HepG2 (cell line): ENCODE measurements around the gene IQCH.

Experiments used
- CTCF ChIP-seq: sonication (generic); formaldehyde crosslinking; IDR thresholded peaks from 2 replicates; pipeline ENCODE4 v1.5.0; 2020; ENCODE audit warnings: mild to moderate bottlenecking, missing genetic modification reagents, moderate library complexity
- DNMT3B ChIP-seq: conservative IDR thresholded peaks from 2 replicates; pipeline ENCODE4 v1.6.1; 2016; ENCODE audit warnings: missing biosample characterization, control low read depth
- HNRNPK ChIP-seq: fragments of 200-400 bp; formaldehyde crosslinking; IDR thresholded peaks from 2 replicates; pipeline ENCODE4 v1.6.1; 2018; ENCODE audit warnings: low read length, low read depth, moderate library complexity, mild to moderate bottlenecking; ENCODE audit not compliant: poor library complexity, severe bottlenecking
- IRF1 ChIP-seq: sonication (generic); formaldehyde crosslinking; IDR thresholded peaks from 2 replicates; pipeline ENCODE4 v1.4.0; 2020; ENCODE audit warnings: low read depth, mild to moderate bottlenecking, missing genetic modification reagents
- MBNL3 ChIP-seq: fragments of 250-450 bp; sonication (Bioruptor Pico); conservative IDR thresholded peaks from 2 replicates; pipeline ENCODE4 v1.8.0; 2022; ENCODE audit warnings: mild to moderate bottlenecking, inconsistent platforms
- MYC ChIP-seq: sonication (generic); formaldehyde crosslinking; IDR thresholded peaks from 2 replicates; pipeline ENCODE4 v1.9.0; 2021; ENCODE audit warnings: missing genetic modification reagents, borderline replicate concordance
- NFAT5 ChIP-seq: sonication (generic); formaldehyde crosslinking; IDR thresholded peaks from 2 replicates; pipeline ENCODE4 v1.4.0; 2020; ENCODE audit warnings: missing genetic modification reagents
- ZIK1 ChIP-seq: sonication (generic); formaldehyde crosslinking; IDR thresholded peaks from 2 replicates; pipeline ENCODE4 v1.5.0; 2020; ENCODE audit warnings: mild to moderate bottlenecking, low read depth, missing genetic modification reagents, borderline replicate concordance
- ZNF616 ChIP-seq: sonication (generic); formaldehyde crosslinking; IDR thresholded peaks from 2 replicates; pipeline ENCODE4 v1.5.0; 2020; ENCODE audit warnings: low read depth, mild to moderate bottlenecking, missing genetic modification reagents
- ZSCAN21 ChIP-seq: sonication (generic); formaldehyde crosslinking; IDR thresholded peaks from 2 replicates; pipeline ENCODE4 v1.8.0; 2022; ENCODE audit warnings: mild to moderate bottlenecking, missing genetic modification reagents, moderate library complexity, borderline replicate concordance
- TF ChIP-seq, protein P1 (sequence below): sonication (generic); formaldehyde crosslinking; IDR thresholded peaks from 2 replicates; pipeline ENCODE4 v1.8.0; 2022; ENCODE audit warnings: missing genetic modification reagents, mild to moderate bottlenecking, borderline replicate concordance
- TF ChIP-seq, protein P2 (sequence below), 2 experiments: sonication (generic) in 1 of 2; formaldehyde crosslinking in 1 of 2; IDR thresholded peaks; 2 replicates each; pipeline versions ENCODE4 v1.5.1 to v1.6.1; 2011 to 2020; ENCODE audit warnings: borderline replicate concordance in 1 of 2, low read depth in 1 of 2, low read length in 1 of 2, mild to moderate bottlenecking in 1 of 2, missing genetic modification reagents in 1 of 2, moderate library complexity in 1 of 2

- TF ChIP-seq MBNL3 (no peak), NFAT5 (CRISPR knock-in tag) (no peak), IRF1 (CRISPR knock-in tag) (no peak), CTCF (no peak), ZNF616 (no peak), MYC (CRISPR knock-in tag) (no peak), DNMT3B (no peak), ZIK1 (CRISPR knock-in tag) (no peak), ZSCAN21 (CRISPR knock-in tag) (no peak), HNRNPK (no peak)
- TF ChIP-seq, protein P1, sequence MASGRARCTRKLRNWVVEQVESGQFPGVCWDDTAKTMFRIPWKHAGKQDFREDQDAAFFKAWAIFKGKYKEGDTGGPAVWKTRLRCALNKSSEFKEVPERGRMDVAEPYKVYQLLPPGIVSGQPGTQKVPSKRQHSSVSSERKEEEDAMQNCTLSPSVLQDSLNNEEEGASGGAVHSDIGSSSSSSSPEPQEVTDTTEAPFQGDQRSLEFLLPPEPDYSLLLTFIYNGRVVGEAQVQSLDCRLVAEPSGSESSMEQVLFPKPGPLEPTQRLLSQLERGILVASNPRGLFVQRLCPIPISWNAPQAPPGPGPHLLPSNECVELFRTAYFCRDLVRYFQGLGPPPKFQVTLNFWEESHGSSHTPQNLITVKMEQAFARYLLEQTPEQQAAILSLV (CRISPR knock-in tag) = no peak
- TF ChIP-seq, protein P2, sequence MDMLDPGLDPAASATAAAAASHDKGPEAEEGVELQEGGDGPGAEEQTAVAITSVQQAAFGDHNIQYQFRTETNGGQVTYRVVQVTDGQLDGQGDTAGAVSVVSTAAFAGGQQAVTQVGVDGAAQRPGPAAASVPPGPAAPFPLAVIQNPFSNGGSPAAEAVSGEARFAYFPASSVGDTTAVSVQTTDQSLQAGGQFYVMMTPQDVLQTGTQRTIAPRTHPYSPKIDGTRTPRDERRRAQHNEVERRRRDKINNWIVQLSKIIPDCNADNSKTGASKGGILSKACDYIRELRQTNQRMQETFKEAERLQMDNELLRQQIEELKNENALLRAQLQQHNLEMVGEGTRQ (IDR thresholded peaks at IDR 0.05; ENCODE audit: low read depth, low read length) = no peak
- TF ChIP-seq, protein P2 (CRISPR knock-in tag; IDR thresholded peaks at IDR 0.05; ENCODE audit: borderline replicate concordance) = no peak
These were observed 29.2 kb upstream of the IQCH start for GRCh38 chr15:67225336-67225735.
